Measurements from ENCODE around the gene NOL4L. TPM values are rescaled to one million over a fixed set of nuclear protein-coding genes. Genes with fewer than 3 reads are reported as not detected.

NOL4L gene
- total RNA-seq, 1 experiment from 2014 or later: 31.7 TPM

GRCh38 chr20:32446301-32447100 lies 138.6 kb downstream of the NOL4L start:
- H4K8ac ChIP-seq (replicated peaks; ENCODE audit: insufficient read length, low read depth, low read length): no peak overlapping the region
- H2BK120ac ChIP-seq (ENCODE audit: low read depth, low read length, poor library complexity, severe bottlenecking): no peak overlapping the region
- no peaks in the 10 kb centered on the region for H3K79me2 ChIP-seq (ENCODE audit: insufficient read depth, low read length)
- H4K5ac ChIP-seq (ENCODE audit: insufficient read length, low read depth, low read length): no peak overlapping the region
- H3K18ac ChIP-seq (ENCODE audit: insufficient read length, low read depth, low read length): no peak overlapping the region
- H3K27ac ChIP-seq (ENCODE audit: insufficient read length, low read depth, low read length): no peak overlapping the region
- Mint-ChIP-seq H3K9me3 (no peaks in the 10 kb centered on the region), H3K4me3 (no peak overlapping the region), H3K4me1 (peaks cover 17 to 21% of the 10 kb centered on the region in 2 experiments), H3K36me3 (ENCODE audit: insufficient read depth in 1 of 3, low read depth in 3 of 3) (peaks cover 18 to 53% (median 38%) of the 10 kb centered on the region in 3 experiments; a peak in 6 of 7 replicates), H3K27ac (no peak overlapping the region), H3K27me3 (ENCODE audit: low read depth) (no peaks in the 10 kb centered on the region)
- H3T11ph ChIP-seq (ENCODE audit: low read length): no peak overlapping the region
- H3K23ac ChIP-seq (ENCODE audit: insufficient read length, low read depth, low read length): no peak overlapping the region
- H2BK12ac ChIP-seq (ENCODE audit: insufficient read length, low read depth, low read length): no peak overlapping the region
- H2BK20ac ChIP-seq (ENCODE audit: low read depth, low read length, poor library complexity, severe bottlenecking): no peak overlapping the region
- no peak overlapping the region for H3K9ac ChIP-seq (ENCODE audit: extremely low read depth, insufficient read length, low read length)
- H3K4ac ChIP-seq (ENCODE audit: low read depth, low read length): no peak overlapping the region
- H2BK15ac ChIP-seq (ENCODE audit: low read depth, low read length): no peak overlapping the region
- no peaks in the 10 kb centered on the region for H3K27me3 ChIP-seq (ENCODE audit: insufficient read depth, low read length)
- no peaks in the 10 kb centered on the region for H4K20me1 ChIP-seq (ENCODE audit: control insufficient read depth, insufficient read depth, insufficient read length)
- DNase-seq: no peak
- H4K91ac ChIP-seq (ENCODE audit: insufficient read length, low read depth, low read length): no peak overlapping the region
- H3K4me1 ChIP-seq (ENCODE audit: insufficient read depth, low read length): no peaks in the 10 kb centered on the region
- no peak overlapping the region for H2AK5ac ChIP-seq (ENCODE audit: insufficient read length, low read length)
- no peak for TF ChIP-seq CTCF (conservative IDR thresholded peaks at IDR 0.05)
- no peaks in the 10 kb centered on the region for H3K9me3 ChIP-seq (ENCODE audit: control insufficient read depth, low read depth, low read length)
- H2BK5ac ChIP-seq (ENCODE audit: insufficient read length, low read length): no peak overlapping the region
- WGBS (ENCODE audit: extremely low coverage, insufficient read length, low lambda C conversion rate): no CpG with 5 or more reads among the region's 14 CpGs
- no peak overlapping the region for H2AFZ ChIP-seq (ENCODE audit: low read length)
- H3K14ac ChIP-seq (ENCODE audit: insufficient read depth, low read length): no peak overlapping the region
- no peaks in the 10 kb centered on the region for H3K23me2 ChIP-seq (ENCODE audit: insufficient read length, low read depth, low read length, poor library complexity, severe bottlenecking)
- no peaks in the 10 kb centered on the region for H3K79me1 ChIP-seq (ENCODE audit: insufficient read depth, low read depth, low read length, poor library complexity, severe bottlenecking)
- H3K56ac ChIP-seq (ENCODE audit: insufficient read length, low read depth, low read length): no peak overlapping the region
- H3K4me2 ChIP-seq (ENCODE audit: insufficient read depth, insufficient read length, low read length): no peak overlapping the region
